GM18861 (cell line): Measurements from ENCODE around the gene HJURP.

ENCODE experiments used
- ATAC-seq: cut with Tn5 transposase; IDR thresholded peaks from one replicate; pipeline ENCODE4 v1.9.1; 2021; ENCODE audit not compliant: unreplicated experiment

The HJURP gene

DNA sequence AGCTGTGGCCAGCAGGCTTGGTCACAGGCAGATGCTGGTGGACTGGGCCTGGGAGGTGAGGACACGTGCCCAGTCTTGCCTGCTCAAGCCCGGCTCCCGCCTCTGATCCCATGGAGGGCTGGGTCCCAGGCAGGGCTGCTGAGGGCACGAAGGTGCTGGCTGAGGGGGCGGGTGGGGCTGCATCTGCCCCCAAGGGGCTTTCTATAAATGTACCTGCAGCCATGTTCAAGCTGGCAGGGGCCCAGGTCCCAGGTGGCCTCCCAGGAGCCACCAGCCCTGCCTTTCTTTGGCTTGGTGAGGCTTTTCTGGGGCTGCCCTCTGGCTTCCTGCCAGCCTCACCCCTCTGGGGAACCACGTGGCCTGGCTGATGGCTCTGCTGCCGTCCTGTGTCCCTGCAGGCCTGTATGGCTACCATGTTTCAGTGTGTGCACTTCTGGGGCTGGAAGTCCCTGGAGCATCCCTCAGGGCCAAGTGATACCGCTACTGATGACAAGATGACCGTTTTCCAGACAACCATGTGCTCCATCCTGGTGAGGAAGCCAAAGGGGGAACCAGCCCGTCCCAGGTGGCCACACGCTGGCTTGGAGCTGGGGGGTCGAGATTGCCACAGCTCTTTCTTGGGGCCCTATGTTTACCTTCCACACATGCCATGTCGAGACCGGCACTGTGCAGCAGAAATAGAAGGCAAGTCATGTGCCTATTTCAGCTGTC is 23.2 kb downstream of the HJURP start:
- no peak for ATAC-seq

- ATAC-seq, result no peak
Observed at GRCh38 chr2:233830111-233830802, 24.1 kb downstream of the HJURP start.

GRCh38 chr2:233829193-233830110 is 24.9 kb downstream of the HJURP start:
- no peak for ATAC-seq

DNA sequence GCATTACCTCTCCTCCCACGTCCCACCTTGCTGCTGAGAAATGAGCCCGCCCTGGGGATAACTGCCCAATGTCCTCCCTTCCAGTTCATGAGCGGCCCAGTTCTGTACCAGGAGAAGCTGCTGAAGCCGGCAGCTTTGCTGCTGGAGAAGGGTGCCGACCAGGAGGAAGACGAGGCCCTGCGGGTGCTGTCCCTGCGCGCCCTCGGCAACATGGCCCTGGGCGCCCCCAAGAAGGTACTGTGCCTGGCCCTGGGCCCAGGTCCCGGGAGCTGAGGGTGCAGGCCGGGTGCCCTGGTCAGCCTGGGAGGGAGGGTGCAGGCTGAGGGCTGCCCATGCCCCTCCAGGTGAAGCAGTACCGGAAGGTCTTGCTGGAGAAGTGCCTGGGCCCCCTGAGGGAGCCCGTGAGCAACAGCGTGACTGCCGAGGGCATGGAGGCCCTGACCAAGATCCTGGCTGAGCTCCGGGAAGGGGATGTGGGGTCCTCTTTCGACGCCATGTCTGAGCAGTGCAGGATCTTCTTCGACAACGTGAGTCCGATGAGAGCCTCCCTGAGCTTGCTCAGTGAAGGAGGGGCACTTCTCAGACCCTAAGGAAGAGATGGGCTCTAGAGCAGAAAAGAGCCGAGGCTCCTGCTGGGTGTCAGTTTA is 25.7 kb downstream of the HJURP start:
- ATAC-seq, result no peak

GRCh38 chr2:233824373-233824772 is 30.0 kb downstream of the HJURP start:
- no peak for ATAC-seq

DNA sequence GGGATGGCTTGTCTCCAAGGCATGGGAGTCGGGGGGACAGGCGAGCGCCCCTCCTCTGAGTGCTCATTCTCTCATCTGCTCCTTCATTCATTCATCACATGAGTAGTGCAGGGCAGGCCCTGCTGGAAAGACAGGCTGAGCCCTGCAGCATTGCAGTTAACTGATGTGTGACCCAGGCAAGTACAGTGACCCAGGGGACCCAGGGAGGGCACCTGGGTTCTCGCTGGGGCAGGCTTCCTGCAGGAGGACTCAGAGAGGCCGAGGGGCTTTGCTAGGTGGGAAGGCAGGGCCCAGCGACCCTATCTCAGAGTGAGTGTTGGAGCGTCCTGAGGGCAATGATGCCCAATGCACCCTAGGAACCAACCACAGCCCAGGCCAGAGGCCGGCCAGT is 30.6 kb downstream of the HJURP start:
- ATAC-seq, result no peak

- no peak for ATAC-seq
Observed at GRCh38 chr2:233822781-233823730, 31.3 kb downstream of the HJURP start.

- ATAC-seq, result no peak
Observed at GRCh38 chr2:233822101-233822771, 32.1 kb downstream of the HJURP start.

GRCh38 chr2:233821709-233822100 is 32.6 kb downstream of the HJURP start:
- no peak for ATAC-seq

DNA sequence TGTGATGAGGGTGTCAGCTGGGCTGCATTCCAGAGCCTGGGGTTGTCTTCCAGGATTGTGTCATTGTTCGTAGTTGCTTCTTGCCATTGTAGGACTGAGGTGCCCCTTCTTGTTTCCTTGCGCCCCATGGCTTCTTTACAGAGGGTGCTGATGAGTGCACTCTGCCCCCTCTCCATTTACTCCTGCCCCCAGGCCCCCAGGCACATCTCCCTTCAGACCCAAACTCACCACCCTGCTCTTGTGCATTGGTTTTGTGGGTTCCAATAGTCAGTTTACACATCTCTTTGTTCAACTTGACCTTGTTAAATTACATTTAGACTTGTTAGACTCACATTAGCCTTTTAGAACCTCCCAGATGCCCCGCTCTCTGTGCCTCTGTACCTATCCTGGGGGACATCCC is 33.1 kb downstream of the HJURP start:
- no peak for ATAC-seq

DNA sequence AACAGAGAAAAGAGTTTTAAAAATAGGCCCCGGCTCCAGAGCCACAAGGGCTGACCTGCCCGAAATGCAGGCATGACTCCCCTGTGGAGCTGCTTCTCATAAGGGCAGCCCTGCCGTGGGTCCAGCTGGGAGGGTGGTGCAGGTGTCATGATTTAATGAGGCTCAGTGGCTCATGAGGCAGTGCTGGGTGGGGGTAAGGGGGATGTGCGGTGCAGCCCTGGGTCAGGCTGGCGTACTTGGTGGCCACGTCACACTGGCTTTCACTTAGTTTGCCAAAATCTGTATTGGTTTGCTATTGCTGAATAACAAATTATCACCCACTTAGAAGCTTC is 33.6 kb downstream of the HJURP start:
- no peak for ATAC-seq

- ATAC-seq, result no peak
Observed at GRCh38 chr2:233819884-233820773, 34.2 kb downstream of the HJURP start.

DNA sequence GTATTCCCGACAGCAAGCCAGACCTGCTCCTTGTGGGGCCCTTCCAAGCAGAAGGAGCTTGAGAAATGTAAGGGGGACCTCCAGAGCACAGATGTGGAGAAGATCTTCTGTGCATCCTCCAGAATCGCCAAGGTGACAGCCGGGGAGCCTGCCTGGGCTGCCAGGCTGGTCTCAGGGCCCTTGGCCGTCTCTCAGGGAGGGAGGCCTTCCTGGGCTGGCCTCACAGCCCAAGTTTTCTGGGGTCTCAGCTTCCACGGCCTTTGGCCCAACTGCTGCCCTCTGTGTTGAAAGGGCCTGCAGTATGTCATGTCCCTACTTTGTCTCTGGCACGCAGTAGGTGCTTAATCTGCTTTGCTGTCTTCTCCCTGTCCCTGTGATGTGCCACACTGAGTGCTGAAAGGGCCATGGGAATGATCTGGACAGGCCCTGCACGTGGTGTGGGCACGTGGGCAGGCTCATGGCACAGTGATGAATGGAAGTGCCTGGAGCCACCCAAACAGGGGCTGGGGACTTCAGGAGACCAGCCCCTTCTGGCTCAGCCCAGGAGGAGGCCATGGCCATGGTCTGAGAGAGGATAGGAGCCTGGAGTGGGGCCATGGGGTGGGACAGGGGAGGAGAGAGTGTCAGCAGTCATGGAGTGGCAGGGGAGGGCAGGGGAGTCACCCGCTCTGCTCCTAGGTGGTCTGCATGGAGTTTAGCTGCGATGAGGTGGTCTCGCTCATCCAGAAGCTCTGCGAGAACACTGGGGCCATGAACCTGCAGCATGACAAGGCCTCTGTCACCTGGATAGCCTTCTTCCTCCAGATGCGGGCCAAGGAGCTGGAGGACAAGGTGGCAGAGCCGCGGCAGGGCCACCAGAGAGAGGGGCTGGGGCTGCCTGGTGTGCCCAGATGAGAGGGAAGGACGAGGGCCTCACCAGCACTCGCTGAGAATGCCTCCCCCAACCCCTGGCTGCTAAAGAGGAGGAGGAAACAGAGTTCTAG is 35.4 kb downstream of the HJURP start:
- no peak for ATAC-seq

GRCh38 chr2:233817995-233818638 is 36.2 kb downstream of the HJURP start:
- no peak for ATAC-seq

- ATAC-seq, result no peak
Observed at GRCh38 chr2:233817361-233817911, 36.9 kb downstream of the HJURP start.

DNA sequence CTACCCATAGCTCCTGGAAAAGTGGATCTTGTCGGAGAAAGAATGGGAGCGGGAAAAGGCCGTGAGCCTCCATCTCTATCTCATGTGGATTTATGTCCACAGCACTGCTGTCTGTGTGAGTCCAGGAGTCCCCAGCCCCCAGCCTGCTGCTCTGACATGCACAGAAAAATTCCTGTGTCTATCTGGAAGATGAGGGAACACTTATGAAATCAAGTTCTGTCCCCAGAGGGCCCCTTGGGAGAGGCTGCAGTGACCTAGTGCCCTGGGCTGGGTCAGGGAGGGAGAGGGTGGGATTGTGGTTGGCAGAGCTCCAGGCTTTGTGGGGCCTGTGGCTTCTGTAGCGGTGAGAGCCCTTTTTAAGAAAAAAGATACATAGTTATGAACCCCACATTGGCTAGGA is 37.6 kb downstream of the HJURP start:
- ATAC-seq, result no peak

- no peak for ATAC-seq
Observed at GRCh38 chr2:233816334-233816733, 38.0 kb downstream of the HJURP start.
